ENCODE results near the gene MAPKBP1.

The MAPKBP1 gene

DNA sequence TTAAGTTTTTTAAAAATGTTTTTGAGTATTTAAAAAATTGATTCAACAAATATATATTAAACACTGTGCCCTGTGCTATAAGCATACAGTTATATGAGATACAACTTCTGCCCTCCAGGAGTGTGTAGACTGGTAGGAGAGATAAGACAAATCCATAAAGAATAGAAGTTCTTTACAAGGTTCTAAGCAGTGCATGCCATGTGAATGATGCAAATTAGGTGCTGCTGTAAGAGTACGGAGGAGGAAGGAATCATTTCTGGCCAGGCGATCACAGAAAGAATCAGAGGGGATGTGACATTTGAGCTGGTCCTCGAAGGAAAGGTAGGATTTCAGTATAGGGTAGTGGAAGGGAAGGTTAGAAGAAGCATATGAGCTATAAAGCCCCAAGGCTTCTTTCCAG is 14.0 kb downstream of the MAPKBP1 start:
- H3K27ac ChIP-seq (ENCODE audit: low read depth, low read length) = no peak overlapping the region
- H3K9me3 ChIP-seq (ENCODE audit: low read length) = no peaks in the 10 kb centered on the region
- no peaks in the 10 kb centered on the region for H3K27me3 ChIP-seq (ENCODE audit: control insufficient read depth in 1 of 2, insufficient read depth in 2 of 2, low read length in 2 of 2)
- H3K4me3 ChIP-seq (ENCODE audit: low read depth in 1 of 2, low read length in 2 of 2) = no peak overlapping the region
- H3K36me3 ChIP-seq (ENCODE audit: insufficient read depth, low read length) = no peaks in the 10 kb centered on the region
- H3K9ac ChIP-seq (ENCODE audit: low read length) = no peak overlapping the region
- H3K4me1 ChIP-seq (ENCODE audit: insufficient read depth, low read length) = peaks cover 37% of the 10 kb centered on the region

DNA sequence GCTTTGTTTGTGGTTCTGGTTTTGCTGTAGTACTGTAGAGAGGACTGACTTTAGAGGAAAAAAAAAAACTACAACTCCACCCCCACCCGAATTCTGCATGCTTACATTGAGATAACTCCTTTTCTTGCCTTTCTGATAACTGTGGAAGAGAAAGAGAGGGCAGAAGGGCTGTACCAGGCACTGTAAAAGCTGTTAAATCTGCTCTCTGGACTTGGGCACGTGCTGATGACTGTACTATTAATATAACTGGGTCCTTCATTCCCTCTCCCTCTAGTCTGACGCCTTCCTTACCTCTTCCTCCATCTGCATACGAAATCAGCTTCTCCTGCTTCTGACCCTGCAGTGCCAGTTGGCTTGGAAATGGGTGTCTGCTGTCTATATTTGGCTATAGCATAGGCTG is 15.0 kb downstream of the MAPKBP1 start:
- Histone ChIP-seq H3K27ac (ENCODE audit: low read depth, low read length) (no peak overlapping the region), H3K9ac (ENCODE audit: low read length) (no peak overlapping the region), H3K27me3 (ENCODE audit: control insufficient read depth in 1 of 2, insufficient read depth in 2 of 2, low read length in 2 of 2) (no peaks in the 10 kb centered on the region), H3K36me3 (ENCODE audit: insufficient read depth, low read length) (no peaks in the 10 kb centered on the region), H3K9me3 (ENCODE audit: low read length) (no peaks in the 10 kb centered on the region), H3K4me3 (ENCODE audit: low read depth in 1 of 2, low read length in 2 of 2) (no peak overlapping the region), H3K4me1 (ENCODE audit: insufficient read depth, low read length) (peaks cover 37% of the 10 kb centered on the region)

DNA sequence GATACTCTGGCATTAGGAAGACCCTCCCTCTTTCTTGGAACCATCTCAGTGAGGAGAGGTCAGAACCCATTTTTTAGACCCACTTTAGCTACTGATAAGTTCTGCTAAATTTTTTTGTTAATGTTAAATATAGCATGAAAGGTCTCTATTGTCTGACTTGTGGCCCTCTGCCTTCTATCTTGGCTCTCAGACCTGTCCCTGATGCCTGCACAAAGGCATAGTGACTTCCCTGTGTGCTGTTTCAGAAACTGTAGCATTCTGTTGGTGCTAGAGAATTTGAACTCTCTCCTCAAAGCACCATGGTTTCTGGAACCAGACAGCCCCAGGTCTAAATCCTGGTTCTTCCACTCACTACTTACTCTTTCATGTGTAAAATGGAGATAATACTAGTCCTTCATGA is 15.4 kb downstream of the MAPKBP1 start:
- H3K9ac ChIP-seq (ENCODE audit: low read length) = no peak overlapping the region
- no peaks in the 10 kb centered on the region for H3K36me3 ChIP-seq (ENCODE audit: insufficient read depth, low read length)
- H3K4me3 ChIP-seq (ENCODE audit: low read depth in 1 of 2, low read length in 2 of 2) = no peak overlapping the region
- H3K27ac ChIP-seq (ENCODE audit: low read depth, low read length) = no peak overlapping the region
- no peaks in the 10 kb centered on the region for H3K27me3 ChIP-seq (ENCODE audit: control insufficient read depth in 1 of 2, insufficient read depth in 2 of 2, low read length in 2 of 2)
- H3K4me1 ChIP-seq (ENCODE audit: insufficient read depth, low read length) = peaks cover 37% of the 10 kb centered on the region
- H3K9me3 ChIP-seq (ENCODE audit: low read length) = no peaks in the 10 kb centered on the region

DNA sequence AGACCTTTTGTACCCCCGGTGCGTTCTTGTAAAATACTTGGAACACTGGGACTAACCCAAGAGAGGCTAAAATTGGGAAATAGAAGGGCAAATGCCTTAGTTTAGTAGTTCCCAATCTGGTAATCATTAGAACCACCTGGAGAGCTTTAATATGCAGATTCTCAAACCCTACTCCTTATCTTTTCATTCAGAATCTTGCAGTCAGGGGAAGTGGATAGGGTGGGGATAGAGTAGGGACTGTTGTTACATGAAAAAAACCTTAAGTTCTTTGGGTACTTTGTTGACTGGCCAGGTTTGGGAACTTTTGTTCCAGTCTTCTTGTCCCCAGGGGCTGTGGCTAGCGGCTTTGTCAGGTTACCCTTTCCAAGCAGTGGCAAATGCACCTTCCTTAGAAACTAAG is 15.9 kb downstream of the MAPKBP1 start:
- Histone ChIP-seq H3K27ac (ENCODE audit: low read depth, low read length) (no peak overlapping the region), H3K4me1 (ENCODE audit: insufficient read depth, low read length) (peaks cover 37% of the 10 kb centered on the region), H3K4me3 (ENCODE audit: low read depth in 1 of 2, low read length in 2 of 2) (no peak overlapping the region), H3K9ac (ENCODE audit: low read length) (no peak overlapping the region), H3K9me3 (ENCODE audit: low read length) (no peaks in the 10 kb centered on the region), H3K27me3 (ENCODE audit: control insufficient read depth in 1 of 2, insufficient read depth in 2 of 2, low read length in 2 of 2) (no peaks in the 10 kb centered on the region), H3K36me3 (ENCODE audit: insufficient read depth, low read length) (no peaks in the 10 kb centered on the region)

DNA sequence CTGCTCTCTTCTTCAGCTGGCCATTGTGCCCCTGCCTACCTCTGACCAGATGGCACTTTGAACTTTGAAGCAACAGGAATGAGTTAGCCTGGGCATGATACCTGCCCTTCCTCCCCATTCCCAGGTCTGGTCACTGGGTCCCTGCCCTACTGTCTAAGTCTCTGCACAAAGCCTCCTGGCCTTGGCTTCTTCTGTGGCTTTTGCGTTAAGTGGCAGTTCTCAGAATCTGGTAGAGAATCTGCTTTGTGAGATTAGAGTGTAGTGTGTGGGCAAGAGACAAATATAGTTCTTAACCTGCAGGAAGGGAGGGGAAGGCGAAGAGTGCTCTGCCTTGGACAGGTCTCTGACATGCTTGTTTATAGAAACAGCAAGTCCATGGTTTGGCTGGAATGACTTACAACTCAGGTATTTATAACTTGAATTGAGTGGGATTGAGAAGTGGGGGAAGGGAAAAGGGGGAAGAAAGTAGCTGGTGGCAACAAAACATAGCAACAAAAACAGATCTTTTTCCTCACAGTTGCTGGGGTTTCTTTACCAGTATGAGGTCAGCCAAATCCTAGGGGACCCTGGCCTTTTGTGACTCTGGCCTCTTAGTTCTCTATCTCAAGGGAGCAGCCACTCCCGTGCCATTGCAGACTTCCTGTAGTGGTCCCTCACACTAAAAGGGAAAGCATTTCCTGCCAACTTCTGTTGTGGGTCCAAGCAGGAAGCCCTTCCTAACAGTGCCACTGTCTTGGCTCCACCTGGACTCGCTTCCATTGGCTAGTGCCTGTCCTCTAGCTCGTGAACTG is 16.7 kb downstream of the MAPKBP1 start:
- H3K27me3 ChIP-seq (ENCODE audit: control insufficient read depth in 1 of 2, insufficient read depth in 2 of 2, low read length in 2 of 2) = no peaks in the 10 kb centered on the region
- no peaks in the 10 kb centered on the region for H3K36me3 ChIP-seq (ENCODE audit: insufficient read depth, low read length)
- no peak overlapping the region for H3K4me3 ChIP-seq (ENCODE audit: low read depth in 1 of 2, low read length in 2 of 2)
- H3K27ac ChIP-seq (ENCODE audit: low read depth, low read length) = no peak overlapping the region
- H3K9ac ChIP-seq (ENCODE audit: low read length) = no peak overlapping the region
- H3K9me3 ChIP-seq (ENCODE audit: low read length) = no peaks in the 10 kb centered on the region
- peaks cover 40% of the 10 kb centered on the region for H3K4me1 ChIP-seq (ENCODE audit: insufficient read depth, low read length)

DNA sequence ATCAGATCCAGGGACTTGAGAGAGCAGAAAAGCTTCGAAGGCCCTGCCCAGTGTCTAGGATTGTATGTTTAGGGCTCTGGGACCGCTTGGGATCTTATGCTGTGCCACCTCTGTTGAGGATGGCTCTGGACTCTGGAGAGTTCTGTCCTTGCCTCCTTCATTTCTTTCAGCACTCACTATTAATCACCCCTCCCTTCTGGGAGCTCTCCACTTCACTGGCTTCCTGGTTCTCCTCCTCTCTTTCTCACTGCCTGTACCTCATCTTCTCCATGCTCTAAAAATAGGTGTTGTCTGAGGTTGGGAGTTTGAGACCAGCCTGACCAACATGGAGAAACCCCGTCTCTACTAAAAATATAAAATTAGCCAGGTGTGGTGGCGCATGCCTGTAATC is 17.3 kb downstream of the MAPKBP1 start:
- Histone ChIP-seq H3K27me3 (ENCODE audit: control insufficient read depth in 1 of 2, insufficient read depth in 2 of 2, low read length in 2 of 2) (no peaks in the 10 kb centered on the region), H3K4me1 (ENCODE audit: insufficient read depth, low read length) (peaks cover 46% of the 10 kb centered on the region)

DNA sequence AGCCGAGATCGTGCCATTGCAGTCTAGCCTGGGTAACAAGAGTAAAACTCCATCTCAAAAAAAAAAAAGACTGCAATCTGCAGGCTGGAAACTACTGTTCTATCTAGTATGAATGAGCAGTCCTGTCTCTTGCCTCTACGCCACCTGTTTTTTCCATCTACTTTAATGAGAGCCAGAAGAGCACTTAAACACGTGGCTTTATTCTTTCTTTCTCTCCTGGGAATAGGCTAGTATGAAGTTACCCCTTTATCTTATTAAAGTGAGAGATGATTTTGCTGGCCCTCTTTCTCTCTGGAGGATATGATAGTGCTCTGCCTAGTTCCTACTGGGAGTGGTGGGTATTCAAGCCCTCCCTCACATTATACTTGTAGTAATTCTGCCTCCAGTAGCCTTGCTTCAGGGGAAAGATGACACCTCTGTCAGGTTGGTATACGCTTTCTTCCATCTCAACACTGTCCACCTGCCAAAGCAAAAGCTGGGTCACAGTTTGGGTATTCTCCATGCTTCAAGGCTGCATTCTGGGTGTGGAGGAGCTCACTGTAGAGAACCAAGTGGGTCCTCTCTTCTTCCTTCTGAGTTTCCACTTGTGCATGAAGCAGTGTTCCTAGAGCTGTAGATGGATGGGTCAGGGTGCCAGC is 17.8 kb downstream of the MAPKBP1 start:
- peaks cover 52% of the 10 kb centered on the region for H3K4me1 ChIP-seq (ENCODE audit: insufficient read depth, low read length)
- H3K9ac ChIP-seq (ENCODE audit: low read length) = no peak overlapping the region
- no peak overlapping the region for H3K27ac ChIP-seq (ENCODE audit: low read depth, low read length)

More for the DNA sequence above, 17.3 kb downstream of the MAPKBP1 start:
- Histone ChIP-seq H3K9ac (ENCODE audit: low read length) (no peak overlapping the region), H3K27ac (ENCODE audit: low read depth, low read length) (no peak overlapping the region), H3K36me3 (ENCODE audit: insufficient read depth, low read length) (no peaks in the 10 kb centered on the region), H3K9me3 (ENCODE audit: low read length) (no peaks in the 10 kb centered on the region), H3K4me3 (ENCODE audit: low read depth in 1 of 2, low read length in 2 of 2) (no peak overlapping the region)

DNA sequence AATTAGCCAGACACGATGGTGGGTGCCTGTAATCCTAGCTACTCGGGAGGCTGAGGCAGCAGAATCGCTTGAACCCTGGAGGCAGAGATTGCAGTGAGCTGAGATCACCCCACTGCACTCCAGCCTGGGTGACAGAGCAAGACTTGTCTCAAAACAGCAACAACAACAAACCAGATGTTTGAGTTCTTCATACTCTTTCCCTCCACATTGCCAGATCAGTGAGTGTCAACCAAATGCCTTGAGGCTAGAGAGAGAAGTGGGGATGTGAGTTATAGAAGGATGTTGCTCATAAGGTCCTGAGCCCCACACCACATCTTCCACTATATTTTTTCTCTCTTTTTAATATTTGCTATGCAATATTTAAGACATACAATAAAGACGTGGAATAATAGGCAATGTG is 19.8 kb downstream of the MAPKBP1 start:
- H3K9ac ChIP-seq (ENCODE audit: low read length) = no peak overlapping the region
- H3K27me3 ChIP-seq (ENCODE audit: control insufficient read depth in 1 of 2, insufficient read depth in 2 of 2, low read length in 2 of 2) = no peaks in the 10 kb centered on the region
- H3K4me1 ChIP-seq (ENCODE audit: insufficient read depth, low read length) = peaks cover 47% of the 10 kb centered on the region
- H3K36me3 ChIP-seq (ENCODE audit: insufficient read depth, low read length) = no peaks in the 10 kb centered on the region
- no peak overlapping the region for H3K4me3 ChIP-seq (ENCODE audit: low read depth in 1 of 2, low read length in 2 of 2)
- no peaks in the 10 kb centered on the region for H3K9me3 ChIP-seq (ENCODE audit: low read length)
- H3K27ac ChIP-seq (ENCODE audit: low read depth, low read length) = no peak overlapping the region

More for the DNA sequence above, 17.8 kb downstream of the MAPKBP1 start:
- Histone ChIP-seq H3K4me3 (ENCODE audit: low read depth in 1 of 2, low read length in 2 of 2) (no peak overlapping the region), H3K9me3 (ENCODE audit: low read length) (no peaks in the 10 kb centered on the region), H3K27me3 (ENCODE audit: control insufficient read depth in 1 of 2, insufficient read depth in 2 of 2, low read length in 2 of 2) (no peaks in the 10 kb centered on the region), H3K36me3 (ENCODE audit: insufficient read depth, low read length) (no peaks in the 10 kb centered on the region)

DNA sequence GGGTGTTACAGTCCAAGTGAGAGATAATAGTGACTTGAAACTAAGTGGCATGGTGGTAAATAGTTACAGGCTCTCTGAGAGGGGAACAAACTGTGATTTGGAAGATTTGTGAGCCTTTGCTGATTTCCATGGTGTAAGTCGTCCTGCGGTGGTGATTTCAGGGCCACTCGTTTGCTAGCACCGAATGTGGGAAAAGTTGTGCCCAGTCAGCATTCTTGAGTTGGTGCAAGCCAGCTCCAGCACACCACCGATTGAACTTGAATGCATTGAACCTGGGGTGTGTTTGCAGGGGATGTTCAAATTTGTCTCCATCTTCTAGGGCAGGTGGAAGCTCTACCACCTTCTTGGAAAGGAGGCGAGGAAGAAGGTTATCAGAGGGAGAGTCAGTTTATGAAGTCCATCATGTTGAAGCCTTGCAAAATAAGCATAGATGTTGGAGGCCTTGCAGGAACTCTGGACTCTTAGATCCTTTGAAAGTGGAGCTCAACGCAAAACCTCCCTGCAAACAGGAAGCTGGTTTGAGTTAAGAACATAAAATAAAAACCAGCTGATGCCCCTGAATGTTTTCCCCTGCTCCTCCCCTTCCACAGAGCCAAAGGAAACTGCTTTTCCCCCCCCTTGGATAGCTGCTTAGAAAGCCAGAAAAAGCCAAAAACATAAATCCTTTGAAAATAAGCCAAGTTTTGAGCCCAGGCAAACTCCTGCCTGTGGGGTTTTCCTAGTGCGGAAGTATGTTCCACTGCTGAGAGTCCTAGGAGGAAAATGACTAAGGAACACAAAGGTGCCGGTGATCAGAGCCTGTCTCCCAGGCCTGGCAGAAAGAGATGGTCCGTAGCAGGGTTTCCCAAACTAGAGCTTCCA is 21.9 kb downstream of the MAPKBP1 start:
- Histone ChIP-seq H3K27ac (ENCODE audit: low read depth, low read length) (no peak overlapping the region), H3K4me1 (ENCODE audit: insufficient read depth, low read length) (peaks cover 25% of the 10 kb centered on the region), H3K9me3 (ENCODE audit: low read length) (no peaks in the 10 kb centered on the region), H3K4me3 (ENCODE audit: low read depth in 1 of 2, low read length in 2 of 2) (no peak overlapping the region), H3K27me3 (ENCODE audit: control insufficient read depth in 1 of 2, insufficient read depth in 2 of 2, low read length in 2 of 2) (no peaks in the 10 kb centered on the region), H3K36me3 (ENCODE audit: insufficient read depth, low read length) (no peaks in the 10 kb centered on the region), H3K9ac (ENCODE audit: low read length) (no peak overlapping the region)

DNA sequence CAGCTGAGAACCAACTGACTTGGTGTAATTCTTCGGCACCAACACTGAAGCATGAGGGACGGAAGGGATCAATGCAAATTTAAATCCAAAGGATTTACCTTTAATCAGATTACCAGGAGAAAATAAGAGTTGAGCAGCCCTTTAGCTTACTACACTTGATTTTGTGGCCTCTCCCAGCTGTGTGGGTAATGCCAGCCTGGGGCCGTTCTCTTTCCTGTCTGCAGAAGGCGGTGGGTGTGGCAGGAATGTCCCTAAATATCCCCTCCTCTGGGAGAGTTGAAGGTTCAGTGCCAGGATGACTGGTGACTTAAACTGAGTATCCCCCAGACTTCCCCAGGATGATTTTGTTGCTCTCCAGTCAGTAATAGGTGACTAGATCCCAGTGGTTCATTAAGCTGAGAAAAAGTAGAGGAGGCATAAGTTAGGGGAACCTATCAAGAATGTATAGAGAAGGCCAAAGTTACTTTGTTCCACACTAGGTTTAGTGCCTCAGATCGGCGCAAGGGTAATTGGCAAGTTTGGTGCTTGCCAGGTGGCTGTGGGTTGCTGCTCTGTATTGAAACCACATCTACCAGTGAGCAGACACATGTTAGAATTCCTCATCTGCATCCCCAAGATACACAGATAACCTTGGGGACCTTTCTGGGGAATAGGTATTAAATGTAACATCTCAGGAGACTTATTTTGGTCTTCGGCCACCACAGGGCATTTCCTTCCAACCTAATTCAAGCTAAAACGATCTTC is 23.1 kb downstream of the MAPKBP1 start:
- H3K36me3 ChIP-seq (ENCODE audit: insufficient read depth, low read length) = no peaks in the 10 kb centered on the region
- no peak overlapping the region for H3K4me3 ChIP-seq (ENCODE audit: low read depth in 1 of 2, low read length in 2 of 2)
- H3K9me3 ChIP-seq (ENCODE audit: low read length) = no peaks in the 10 kb centered on the region
- H3K27me3 ChIP-seq (ENCODE audit: control insufficient read depth in 1 of 2, insufficient read depth in 2 of 2, low read length in 2 of 2) = no peaks in the 10 kb centered on the region
- no peak overlapping the region for H3K27ac ChIP-seq (ENCODE audit: low read depth, low read length)
- peaks cover 17% of the 10 kb centered on the region for H3K4me1 ChIP-seq (ENCODE audit: insufficient read depth, low read length)
- no peak overlapping the region for H3K9ac ChIP-seq (ENCODE audit: low read length)

Data from muscle layer of colon (tissue), 2 donors.